Measurements from ENCODE around the gene CDH4. TPM values are rescaled to one million over a fixed set of nuclear protein-coding genes. Genes with fewer than 3 reads are reported as not detected.

CDH4 gene
- total RNA-seq, 1 experiment from 2014 or later, result not detected

GRCh38 chr20:61461461-61461860 is 209.4 kb downstream of the CDH4 start:
- no peak overlapping the region for H3K4me3 ChIP-seq
- no peak for DNase-seq
- H3K79me2 ChIP-seq (ENCODE audit: low read depth), result no peaks in the 10 kb centered on the region
- peaks cover 34% of the 10 kb centered on the region for H3K27me3 ChIP-seq (ENCODE audit: insufficient read depth, low read depth)
- H3K9me2 ChIP-seq (ENCODE audit: insufficient read depth), result no peaks in the 10 kb centered on the region
- BruUV-seq (replicated peaks), result no TSS peak
- no peaks in the 10 kb centered on the region for H3K9me3 ChIP-seq (ENCODE audit: insufficient read depth, low read depth)
- no peak overlapping the region for H3K4me2 ChIP-seq
- ChIA-PET CTCF (no interaction called here), POLR2A (ENCODE audit: unreplicated experiment) (no interaction called here)
- no peaks in the 10 kb centered on the region for H3K4me1 ChIP-seq (replicated peaks; ENCODE audit: insufficient read depth)
- H4K20me1 ChIP-seq (ENCODE audit: insufficient read depth), result no peaks in the 10 kb centered on the region
- H2AFZ ChIP-seq, result no peak overlapping the region
- no peaks in the 10 kb centered on the region for H3F3A ChIP-seq (ENCODE audit: insufficient read depth, low read depth)
- no peak overlapping the region for H3K27ac ChIP-seq
- no peaks in the 10 kb centered on the region for H3K36me3 ChIP-seq (ENCODE audit: low read depth)
- TF ChIP-seq CTCF (conservative IDR thresholded peaks at IDR 0.05), result no peak
- TF ChIP-seq EZH2 (IDR thresholded peaks at IDR 0.05; ENCODE audit: low read depth), result no peak
- intact Hi-C loops (cut with micrococcal nuclease; ENCODE audit: unreplicated experiment), result no loop called here

GRCh38 chr20:61464307-61465303 is 212.5 kb downstream of the CDH4 start:
- Histone ChIP-seq H4K20me1 (ENCODE audit: insufficient read depth) (no peaks in the 10 kb centered on the region), H3K4me3 (no peak overlapping the region), H3K4me2 (no peak overlapping the region), H3K9me2 (ENCODE audit: insufficient read depth) (no peaks in the 10 kb centered on the region), H3K9me3 (ENCODE audit: insufficient read depth, low read depth) (no peaks in the 10 kb centered on the region), H3K79me2 (ENCODE audit: low read depth) (no peaks in the 10 kb centered on the region), H2AFZ (no peak overlapping the region), H3K4me1 (replicated peaks; ENCODE audit: insufficient read depth) (no peaks in the 10 kb centered on the region), H3F3A (ENCODE audit: insufficient read depth, low read depth) (no peaks in the 10 kb centered on the region), H3K36me3 (ENCODE audit: low read depth) (no peaks in the 10 kb centered on the region), H3K27me3 (ENCODE audit: insufficient read depth, low read depth) (peaks cover 34% of the 10 kb centered on the region), H3K27ac (no peak overlapping the region)
- POLR2A ChIA-PET (ENCODE audit: unreplicated experiment), result no interaction called here
- CTCF ChIA-PET, result no interaction called here
- no peak for DNase-seq
- intact Hi-C loops (cut with micrococcal nuclease; ENCODE audit: unreplicated experiment), result no loop called here
- no peak for TF ChIP-seq CTCF (conservative IDR thresholded peaks at IDR 0.05)
- TF ChIP-seq EZH2 (IDR thresholded peaks at IDR 0.05; ENCODE audit: low read depth), result no peak
- no TSS peak for BruUV-seq (replicated peaks)

GRCh38 chr20:61475729-61476128 is 223.7 kb downstream of the CDH4 start:
- CTCF ChIA-PET, result no interaction called here

More at GRCh38 chr20:61475729-61476128, 223.7 kb downstream of the CDH4 start:
- TF ChIP-seq CTCF (conservative IDR thresholded peaks at IDR 0.05) (no peak), EZH2 (IDR thresholded peaks at IDR 0.05; ENCODE audit: low read depth) (no peak)
- no peaks in the 10 kb centered on the region for H3K36me3 ChIP-seq (ENCODE audit: low read depth)
- no peaks in the 10 kb centered on the region for H4K20me1 ChIP-seq (ENCODE audit: insufficient read depth)
- H3F3A ChIP-seq (ENCODE audit: insufficient read depth, low read depth), result no peaks in the 10 kb centered on the region
- intact Hi-C loops (cut with micrococcal nuclease; ENCODE audit: unreplicated experiment), result no loop called here
- H3K79me2 ChIP-seq (ENCODE audit: low read depth), result no peaks in the 10 kb centered on the region
- H3K4me2 ChIP-seq, result no peak overlapping the region
- no peak for DNase-seq
- H3K9me2 ChIP-seq (ENCODE audit: insufficient read depth), result no peaks in the 10 kb centered on the region
- POLR2A ChIA-PET (ENCODE audit: unreplicated experiment), result no interaction called here
- H3K9me3 ChIP-seq (ENCODE audit: insufficient read depth, low read depth), result no peaks in the 10 kb centered on the region
- BruUV-seq (replicated peaks), result no TSS peak
- H3K27ac ChIP-seq, result no peak overlapping the region
- no peak overlapping the region for H3K4me3 ChIP-seq
- no peak overlapping the region for H2AFZ ChIP-seq
- peaks cover 50% of the 10 kb centered on the region for H3K27me3 ChIP-seq (ENCODE audit: insufficient read depth, low read depth)
- no peaks in the 10 kb centered on the region for H3K4me1 ChIP-seq (replicated peaks; ENCODE audit: insufficient read depth)
